ENCODE results near the gene PDE8B. TPM values are rescaled to one million over a fixed set of nuclear protein-coding genes. Genes with fewer than 3 reads are reported as not detected.

PDE8B gene
- total and polyA plus RNA-seq, 9 donors, result 2.0 to 4.9 (median 3.2) TPM

DNA sequence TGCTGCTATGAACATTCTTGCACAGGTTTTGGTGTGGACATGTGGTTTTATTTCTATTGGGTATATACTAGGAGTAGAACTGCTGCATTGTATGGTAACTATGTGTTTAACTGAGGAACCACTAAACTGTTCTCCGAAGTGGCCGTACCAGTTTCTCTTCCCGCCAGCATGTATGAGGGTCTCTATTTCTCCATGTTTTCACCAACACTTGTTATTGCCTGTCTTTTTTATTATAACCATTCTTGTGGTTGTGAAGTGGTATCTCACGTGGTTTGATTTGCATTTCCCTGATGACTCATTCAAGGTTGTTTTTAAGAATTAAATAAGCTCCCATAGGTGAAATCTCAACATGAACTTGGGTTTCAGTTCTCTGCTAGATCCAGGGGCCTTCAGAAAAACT lies 19.4 kb downstream of the PDE8B start:
- Histone ChIP-seq H3K27me3 (ENCODE audit: control insufficient read depth, insufficient read depth, low read length) (no peaks in the 10 kb centered on the region), H3K27ac (ENCODE audit: low read length) (no peak overlapping the region), H3K4me1 (ENCODE audit: control insufficient read depth, insufficient read depth, low read length) (no peaks in the 10 kb centered on the region), H3K9me3 (replicated peaks; ENCODE audit: control insufficient read depth, low read depth, low read length) (no peaks in the 10 kb centered on the region), H3K4me3 (ENCODE audit: low read length) (no peak overlapping the region), H3K36me3 (ENCODE audit: control insufficient read depth, insufficient read depth, low read length) (no peaks in the 10 kb centered on the region)
- WGBS (ENCODE audit: insufficient coverage), result no CpG with 5 or more reads among the region's 4 CpGs
- no peak for DNase-seq

DNA sequence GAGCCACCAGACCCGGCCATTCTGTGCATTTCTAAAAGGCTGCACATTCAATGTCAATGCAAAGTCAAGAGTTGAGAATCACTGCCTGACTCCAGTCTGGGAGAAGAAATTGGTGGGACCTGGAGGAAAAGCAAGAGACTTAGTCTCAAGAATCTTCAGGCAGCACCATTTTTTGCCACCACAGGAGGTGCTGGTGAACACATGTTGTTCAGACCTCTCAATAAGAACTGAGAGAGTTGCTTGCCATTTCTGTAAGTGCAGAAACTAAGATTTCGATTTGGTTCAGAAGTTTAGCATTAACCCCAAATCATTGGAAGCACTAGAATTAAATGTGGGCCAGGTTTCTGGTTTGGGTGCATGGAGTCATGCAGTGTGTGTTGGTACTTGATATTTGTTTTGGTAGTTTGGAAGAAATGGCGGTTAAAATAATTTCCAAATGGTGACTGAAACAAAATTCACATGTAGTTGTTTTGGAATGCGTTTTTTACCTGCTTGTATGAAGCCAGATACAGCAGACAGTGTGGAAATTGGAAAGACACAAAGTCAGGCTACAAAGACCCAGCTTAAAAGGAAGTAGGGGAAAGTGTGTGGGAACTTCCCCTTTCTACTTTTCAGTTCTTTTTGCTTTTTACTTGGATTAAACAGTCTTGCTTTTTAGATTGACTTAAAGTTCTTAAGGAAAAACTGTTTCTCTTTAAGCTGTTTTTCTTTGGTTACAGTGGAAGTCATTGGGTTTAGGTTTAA lies 20.4 kb downstream of the PDE8B start:
- H3K27me3 ChIP-seq (ENCODE audit: control insufficient read depth, insufficient read depth, low read length), result no peaks in the 10 kb centered on the region
- no peak overlapping the region for H3K27ac ChIP-seq (ENCODE audit: low read length)
- H3K36me3 ChIP-seq (ENCODE audit: control insufficient read depth, insufficient read depth, low read length), result no peaks in the 10 kb centered on the region
- no peaks in the 10 kb centered on the region for H3K4me1 ChIP-seq (ENCODE audit: control insufficient read depth, insufficient read depth, low read length)
- H3K4me3 ChIP-seq (ENCODE audit: low read length), result no peak overlapping the region
- no peak for DNase-seq
- WGBS (ENCODE audit: insufficient coverage), result 79% methylated on average over 3 of the region's 4 CpGs
- H3K9me3 ChIP-seq (replicated peaks; ENCODE audit: control insufficient read depth, low read depth, low read length), result no peaks in the 10 kb centered on the region

DNA sequence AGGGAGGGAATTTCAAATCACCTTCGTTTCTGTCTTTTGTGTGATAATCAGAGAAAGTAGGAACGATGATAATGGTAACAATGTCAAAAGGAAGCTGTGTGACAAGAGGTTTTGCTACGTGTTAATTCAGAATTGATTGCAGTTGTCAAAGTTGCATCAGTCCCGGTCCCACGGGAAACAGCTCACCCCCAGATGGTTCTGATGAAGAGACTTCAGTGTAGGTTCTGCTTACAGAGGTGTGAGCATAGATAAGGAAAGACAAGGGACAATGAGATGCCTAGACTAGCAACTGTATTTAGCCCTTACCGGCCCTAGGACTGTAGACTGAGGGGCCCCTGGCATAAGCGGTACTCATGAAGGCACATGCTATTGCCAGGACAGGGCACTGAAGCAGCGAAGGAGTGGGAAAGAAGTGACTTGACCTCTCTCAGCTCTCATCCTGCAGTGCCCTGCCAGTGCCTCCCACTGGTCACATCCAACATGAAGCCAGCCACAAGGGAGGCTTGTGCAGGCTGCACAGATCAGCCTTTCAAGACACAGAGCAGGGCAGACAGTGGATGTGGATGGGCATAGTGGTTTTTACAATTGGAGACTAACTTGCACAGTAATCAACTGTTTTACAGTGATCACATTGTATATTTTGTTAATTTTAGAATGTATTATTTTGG lies 21.1 kb downstream of the PDE8B start:
- no peaks in the 10 kb centered on the region for H3K27me3 ChIP-seq (ENCODE audit: control insufficient read depth, insufficient read depth, low read length)
- no peak for DNase-seq
- 66% methylated on average over 7 of the region's 8 CpGs for WGBS (ENCODE audit: insufficient coverage)
- no peaks in the 10 kb centered on the region for H3K9me3 ChIP-seq (replicated peaks; ENCODE audit: control insufficient read depth, low read depth, low read length)
- no peak overlapping the region for H3K27ac ChIP-seq (ENCODE audit: low read length)
- H3K4me1 ChIP-seq (ENCODE audit: control insufficient read depth, insufficient read depth, low read length), result no peaks in the 10 kb centered on the region
- H3K4me3 ChIP-seq (ENCODE audit: low read length), result no peak overlapping the region
- H3K36me3 ChIP-seq (ENCODE audit: control insufficient read depth, insufficient read depth, low read length), result no peaks in the 10 kb centered on the region

DNA sequence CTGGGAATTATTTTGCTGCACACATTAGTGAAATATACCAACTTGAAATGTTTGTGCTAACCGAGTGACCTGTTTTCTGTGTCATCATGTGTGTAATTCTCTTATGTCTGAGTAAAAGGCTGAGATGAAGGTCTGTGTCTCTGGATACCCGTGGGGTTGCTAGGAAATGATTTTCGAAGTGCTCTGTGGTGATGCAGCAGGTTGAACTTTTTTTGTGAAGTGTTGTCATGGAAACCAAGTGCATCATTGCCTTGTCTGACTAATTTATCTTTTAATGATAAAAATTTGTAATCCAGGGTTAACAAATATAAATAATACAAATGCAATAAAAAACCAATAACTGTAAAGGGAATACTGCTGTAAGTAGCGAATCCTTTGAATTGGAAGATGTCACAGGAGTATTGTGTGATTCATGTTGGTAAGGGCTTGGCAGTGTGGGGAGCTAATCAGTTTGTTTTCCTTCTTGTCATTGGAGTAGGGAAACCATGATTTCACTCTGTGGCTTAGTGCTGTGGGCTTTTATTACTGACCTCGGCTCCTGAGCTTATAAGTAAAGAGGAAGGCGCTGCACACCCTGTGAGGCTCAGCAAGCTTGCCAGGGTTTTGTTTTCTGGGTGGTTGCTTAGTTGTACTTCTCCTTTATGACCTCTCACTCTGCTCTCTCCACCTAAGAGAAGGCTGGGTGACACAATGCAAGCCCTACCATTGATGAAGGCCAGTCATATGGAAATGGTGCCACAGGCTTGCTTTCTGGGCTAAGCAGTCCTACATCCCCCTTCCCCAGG lies 22.3 kb downstream of the PDE8B start:
- H3K9me3 ChIP-seq (replicated peaks; ENCODE audit: control insufficient read depth, low read depth, low read length), result no peaks in the 10 kb centered on the region
- H3K4me1 ChIP-seq (ENCODE audit: control insufficient read depth, insufficient read depth, low read length), result no peaks in the 10 kb centered on the region
- 80% methylated on average over 1 of the region's 6 CpGs for WGBS (ENCODE audit: insufficient coverage)
- no peaks in the 10 kb centered on the region for H3K27me3 ChIP-seq (ENCODE audit: control insufficient read depth, insufficient read depth, low read length)
- no peak overlapping the region for H3K27ac ChIP-seq (ENCODE audit: low read length)
- H3K4me3 ChIP-seq (ENCODE audit: low read length), result no peak overlapping the region
- DNase-seq, result peak; percentile 43
- H3K36me3 ChIP-seq (ENCODE audit: control insufficient read depth, insufficient read depth, low read length), result no peaks in the 10 kb centered on the region

DNA sequence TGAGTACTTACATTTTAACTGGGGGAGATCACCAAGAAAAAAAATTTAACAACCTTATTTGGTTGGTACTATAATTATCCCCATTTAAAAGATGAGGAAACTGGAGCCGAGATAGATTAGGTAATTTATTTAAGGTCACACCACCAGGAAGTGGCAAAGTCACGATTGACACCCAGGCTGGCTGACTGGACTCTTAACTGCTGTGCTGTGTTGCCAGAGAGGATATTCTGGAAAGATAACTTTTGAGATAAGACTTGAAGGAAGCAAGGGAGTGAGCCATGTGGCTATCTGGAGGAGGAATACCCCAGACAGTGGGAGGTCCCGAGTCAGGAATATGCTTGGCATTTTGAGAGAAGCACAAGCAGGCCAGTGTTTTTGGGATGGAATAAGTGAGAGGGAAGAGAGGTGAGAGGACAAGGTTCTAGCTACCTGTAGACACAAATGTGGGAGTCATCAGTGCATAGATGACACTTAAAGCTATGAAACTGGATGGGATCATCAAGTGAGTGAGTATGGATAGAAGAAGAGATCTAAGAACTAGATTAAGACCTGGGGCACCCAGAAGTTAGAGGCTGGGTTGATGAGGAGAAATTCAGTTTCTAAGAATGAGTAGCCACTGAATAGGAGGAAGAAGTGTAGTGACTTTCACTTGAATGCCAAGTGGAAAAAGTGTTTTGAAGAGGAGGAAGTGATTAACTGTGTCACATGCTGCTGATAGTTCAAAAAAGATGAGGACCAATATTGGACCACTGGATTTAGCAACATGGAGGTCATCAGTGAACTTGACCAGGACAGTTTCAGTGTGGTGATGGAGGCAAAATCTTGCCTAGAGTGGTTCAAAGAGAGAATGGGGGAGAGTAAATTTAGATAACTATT lies 25.6 kb downstream of the PDE8B start:
- 67% methylated on average over 3 of the region's 3 CpGs for WGBS (ENCODE audit: insufficient coverage)
- DNase-seq, result no peak
- Histone ChIP-seq H3K27me3 (ENCODE audit: control insufficient read depth, insufficient read depth, low read length) (no peaks in the 10 kb centered on the region), H3K4me1 (ENCODE audit: control insufficient read depth, insufficient read depth, low read length) (no peaks in the 10 kb centered on the region), H3K27ac (ENCODE audit: low read length) (no peak overlapping the region), H3K36me3 (ENCODE audit: control insufficient read depth, insufficient read depth, low read length) (no peaks in the 10 kb centered on the region), H3K4me3 (ENCODE audit: low read length) (no peak overlapping the region), H3K9me3 (replicated peaks; ENCODE audit: control insufficient read depth, low read depth, low read length) (no peaks in the 10 kb centered on the region)

DNA sequence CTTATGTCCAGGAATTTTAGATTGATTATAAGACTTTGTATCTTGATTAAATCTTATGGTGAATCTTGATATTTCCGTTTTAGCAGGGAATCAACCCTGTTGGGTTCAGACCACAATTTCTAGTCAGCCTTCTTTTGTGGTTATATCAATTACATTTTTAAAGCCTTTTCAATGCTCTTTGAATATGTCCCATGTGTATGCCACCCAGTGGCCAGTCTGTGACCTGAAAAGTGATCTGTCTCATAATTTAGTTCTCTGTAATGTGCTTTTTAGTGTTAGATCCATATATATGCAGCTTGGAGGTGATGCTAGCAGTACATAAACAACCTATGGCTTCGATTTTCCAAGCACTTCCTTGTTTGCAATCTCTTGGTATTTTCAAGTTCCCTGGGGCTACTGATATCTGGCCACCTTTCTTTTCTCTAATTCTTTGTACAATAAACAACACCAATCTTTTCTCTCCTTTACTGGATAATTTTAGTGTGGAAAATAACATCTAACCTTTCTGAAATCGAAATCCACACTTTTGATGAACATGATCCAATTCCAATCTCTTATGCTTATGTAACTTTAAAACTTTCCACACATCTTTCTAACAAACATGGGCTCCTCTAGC lies 28.8 kb downstream of the PDE8B start:
- no CpG with 5 or more reads among the region's 3 CpGs for WGBS (ENCODE audit: insufficient coverage)
- DNase-seq, result no peak

DNA sequence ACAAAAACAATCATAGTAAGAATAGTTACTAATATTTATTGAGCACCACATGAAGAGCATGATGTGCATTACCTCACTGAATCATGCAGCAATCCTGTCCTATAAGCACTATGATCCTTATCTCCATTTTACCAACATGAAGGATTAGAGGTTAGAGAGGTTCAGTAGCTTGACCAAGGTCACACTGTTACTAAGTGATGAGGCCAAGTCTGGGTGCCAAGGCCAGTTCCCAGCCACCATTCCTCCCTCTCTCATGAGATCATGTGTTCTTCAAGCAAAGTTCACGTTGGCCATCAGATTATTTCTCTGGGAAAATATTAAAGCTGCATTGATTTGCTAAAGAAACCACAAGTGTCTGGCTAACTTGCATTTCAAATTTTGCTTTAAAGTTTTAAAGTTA lies 31.0 kb downstream of the PDE8B start:
- H3K4me3 ChIP-seq (ENCODE audit: low read length), result no peak overlapping the region
- no peaks in the 10 kb centered on the region for H3K36me3 ChIP-seq (ENCODE audit: control insufficient read depth, insufficient read depth, low read length)
- no CpG with 5 or more reads among the region's 1 CpG for WGBS (ENCODE audit: insufficient coverage)
- no peaks in the 10 kb centered on the region for H3K4me1 ChIP-seq (ENCODE audit: control insufficient read depth, insufficient read depth, low read length)
- no peaks in the 10 kb centered on the region for H3K9me3 ChIP-seq (replicated peaks; ENCODE audit: control insufficient read depth, low read depth, low read length)
- no peak for DNase-seq
- no peaks in the 10 kb centered on the region for H3K27me3 ChIP-seq (ENCODE audit: control insufficient read depth, insufficient read depth, low read length)
- no peak overlapping the region for H3K27ac ChIP-seq (ENCODE audit: low read length)

More for the DNA sequence above, 28.8 kb downstream of the PDE8B start:
- Histone ChIP-seq H3K27me3 (ENCODE audit: control insufficient read depth, insufficient read depth, low read length) (no peaks in the 10 kb centered on the region), H3K9me3 (replicated peaks; ENCODE audit: control insufficient read depth, low read depth, low read length) (no peaks in the 10 kb centered on the region), H3K27ac (ENCODE audit: low read length) (no peak overlapping the region), H3K36me3 (ENCODE audit: control insufficient read depth, insufficient read depth, low read length) (no peaks in the 10 kb centered on the region), H3K4me3 (ENCODE audit: low read length) (no peak overlapping the region), H3K4me1 (ENCODE audit: control insufficient read depth, insufficient read depth, low read length) (no peaks in the 10 kb centered on the region)

DNA sequence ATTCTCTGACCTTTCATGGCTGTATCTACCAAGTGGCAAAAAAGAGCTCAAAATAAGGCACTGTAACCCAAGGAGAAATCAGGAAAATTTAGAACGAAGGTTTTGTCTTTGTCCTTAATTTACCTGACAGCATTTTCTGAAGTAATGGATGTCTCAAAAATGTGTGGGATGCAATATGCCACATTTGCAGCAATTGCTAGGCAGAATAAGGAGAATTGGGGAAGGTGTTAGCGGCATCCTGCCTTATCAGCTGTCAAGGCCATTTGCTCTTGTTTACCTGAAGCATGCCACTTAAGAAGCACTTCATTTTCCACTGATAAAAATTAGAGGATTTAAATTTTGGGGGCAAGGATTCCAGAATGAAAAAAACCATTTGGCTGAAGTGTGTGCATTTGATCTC lies 39.0 kb downstream of the PDE8B start:
- no peak overlapping the region for H3K4me3 ChIP-seq (ENCODE audit: low read length)
- no peak overlapping the region for H3K27ac ChIP-seq (ENCODE audit: low read length)
- no peaks in the 10 kb centered on the region for H3K4me1 ChIP-seq (ENCODE audit: control insufficient read depth, insufficient read depth, low read length)
- WGBS (ENCODE audit: insufficient coverage), result 50% methylated on average over 1 of the region's 2 CpGs
- no peaks in the 10 kb centered on the region for H3K36me3 ChIP-seq (ENCODE audit: control insufficient read depth, insufficient read depth, low read length)
- no peak for DNase-seq
- H3K27me3 ChIP-seq (ENCODE audit: control insufficient read depth, insufficient read depth, low read length), result no peaks in the 10 kb centered on the region
- H3K9me3 ChIP-seq (replicated peaks; ENCODE audit: control insufficient read depth, low read depth, low read length), result no peaks in the 10 kb centered on the region

DNA sequence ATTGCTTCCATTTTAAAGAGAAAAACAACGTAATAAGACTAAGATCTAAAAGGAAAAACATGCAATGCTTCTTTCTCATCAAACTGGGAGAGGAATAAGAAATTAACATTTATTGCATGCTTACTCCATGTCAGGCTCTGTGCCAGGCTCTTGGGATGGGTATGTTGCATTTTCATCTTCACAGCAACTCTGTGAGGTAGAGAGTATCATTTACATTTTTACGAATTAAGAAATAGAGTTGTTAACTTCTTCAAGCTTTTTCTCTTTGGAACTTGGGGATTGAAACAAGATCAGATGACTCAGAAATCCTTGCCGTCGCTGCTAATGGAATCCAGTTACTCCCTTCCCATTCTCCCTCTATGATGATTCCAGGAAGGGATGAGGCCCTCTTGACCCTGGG lies 39.5 kb downstream of the PDE8B start:
- no peak for DNase-seq
- H3K4me1 ChIP-seq (ENCODE audit: control insufficient read depth, insufficient read depth, low read length), result no peaks in the 10 kb centered on the region
- WGBS (ENCODE audit: insufficient coverage), result no CpG with 5 or more reads among the region's 4 CpGs

More for the DNA sequence above, 39.5 kb downstream of the PDE8B start:
- Histone ChIP-seq H3K27ac (ENCODE audit: low read length) (no peak overlapping the region), H3K27me3 (ENCODE audit: control insufficient read depth, insufficient read depth, low read length) (no peaks in the 10 kb centered on the region), H3K4me3 (ENCODE audit: low read length) (no peak overlapping the region), H3K36me3 (ENCODE audit: control insufficient read depth, insufficient read depth, low read length) (no peaks in the 10 kb centered on the region), H3K9me3 (replicated peaks; ENCODE audit: control insufficient read depth, low read depth, low read length) (no peaks in the 10 kb centered on the region)
